ENCODE measurements around the gene MOB4.
"Not testable (repeated sequence)": the region's sequence is repeated elsewhere in the genome, so short reads cannot be mapped to it uniquely, and the experiment has no call there.

The MOB4 gene

GRCh38 chr2:197515315-197515738, 539 bp upstream of the MOB4 start:
- no peak for DNase-seq

- no peak for DNase-seq
Measured at GRCh38 chr2:197516393-197516761, 511 bp downstream of the MOB4 start.

GRCh38 chr2:197517150-197517549, 1.3 kb downstream of the MOB4 start:
- no peak for DNase-seq

- no peak for DNase-seq
Measured at GRCh38 chr2:197538412-197538811, 22.5 kb downstream of the MOB4 start.

GRCh38 chr2:197539734-197540133, 23.9 kb downstream of the MOB4 start:
- no peak for DNase-seq

GRCh38 chr2:197543206-197543605, 27.3 kb downstream of the MOB4 start:
- no peak for DNase-seq

GRCh38 chr2:197547163-197547900, 31.5 kb downstream of the MOB4 start:
- DNase-seq: no peak

- DNase-seq: no peak
Measured at GRCh38 chr2:197548582-197548981, 32.7 kb downstream of the MOB4 start.

GRCh38 chr2:197551260-197551659, 35.4 kb downstream of the MOB4 start:
- DNase-seq: not testable (repeated sequence)

- DNase-seq: no peak
Measured at GRCh38 chr2:197555467-197555866, 39.6 kb downstream of the MOB4 start.

GRCh38 chr2:197556456-197556855, 40.6 kb downstream of the MOB4 start:
- no peak for DNase-seq

- no peak for DNase-seq
Measured at GRCh38 chr2:197558393-197558792, 42.5 kb downstream of the MOB4 start.

- no peak for DNase-seq
Measured at GRCh38 chr2:197559681-197560080, 43.8 kb downstream of the MOB4 start.

- DNase-seq: no peak
Measured at GRCh38 chr2:197560146-197560665, 44.3 kb downstream of the MOB4 start.

GRCh38 chr2:197571627-197572271, 55.9 kb downstream of the MOB4 start:
- DNase-seq: no peak

GRCh38 chr2:197573608-197574007, 57.7 kb downstream of the MOB4 start:
- DNase-seq: no peak

- DNase-seq: no peak
Measured at GRCh38 chr2:197575987-197576386, 60.1 kb downstream of the MOB4 start.

- DNase-seq: no peak
Measured at GRCh38 chr2:197576631-197577030, 60.8 kb downstream of the MOB4 start.

GRCh38 chr2:197577446-197577845, 61.6 kb downstream of the MOB4 start:
- no peak for DNase-seq

- not testable (repeated sequence) for DNase-seq
Measured at GRCh38 chr2:197578294-197578693, 62.4 kb downstream of the MOB4 start.

- not testable (repeated sequence) for DNase-seq
Measured at GRCh38 chr2:197580166-197580565, 64.3 kb downstream of the MOB4 start.

GRCh38 chr2:197587255-197587654, 71.4 kb downstream of the MOB4 start:
- not testable (repeated sequence) for DNase-seq

GRCh38 chr2:197591339-197592072, 75.6 kb downstream of the MOB4 start:
- no peak for DNase-seq

GRCh38 chr2:197596766-197597165, 80.9 kb downstream of the MOB4 start:
- no peak for DNase-seq

All from NCI-H446 (cell line).